GM12878 (cell line): ENCODE measurements around the gene CEACAM21.

Experiments used
- BACH1 ChIP-seq: fragments of 450-650 bp; IDR thresholded peaks from 2 replicates; pipeline ENCODE4 v1.6.1; 2017; ENCODE audit warnings: mild to moderate bottlenecking, borderline replicate concordance
- BHLHE40 ChIP-seq, 2 experiments: fragments of 450-650 bp in 1 of 2; IDR thresholded peaks; 2 replicates each; pipeline ENCODE4 v1.6.1; 2011 to 2017; ENCODE audit warnings: low read depth in 2 of 2, borderline replicate concordance in 1 of 2, improper control_type of control experiment in 1 of 2, low read length in 1 of 2, mild to moderate bottlenecking in 1 of 2
- CEBPB ChIP-seq, 2 experiments: fragments of 150-350 bp in 1 of 2; IDR thresholded peaks; 2 replicates each; pipeline ENCODE4 v1.6.1; 2012 to 2014; ENCODE audit warnings: low read depth in 2 of 2, low read length in 2 of 2, borderline replicate concordance in 1 of 2, inconsistent platforms in 1 of 2
- GABPA ChIP-seq: IDR thresholded peaks from 2 replicates; pipeline ENCODE4 v1.6.1; 2014; ENCODE audit warnings: antibody characterized with exemption, low read depth, mild to moderate bottlenecking, inconsistent platforms
- JUND ChIP-seq: IDR thresholded peaks from 2 replicates; pipeline ENCODE4 v1.6.1; 2012; ENCODE audit warnings: low read depth, mild to moderate bottlenecking, low read length, improper control_type of control experiment, moderate library complexity
- NR2C2 ChIP-seq: IDR thresholded peaks from 2 replicates; pipeline ENCODE4 v1.6.1; 2011; ENCODE audit warnings: borderline replicate concordance, low read depth; ENCODE audit not compliant: control insufficient read depth, insufficient read length
- SP1 ChIP-seq: IDR thresholded peaks from one replicate; pipeline ENCODE4 v1.6.1; 2011; ENCODE audit warnings: low read depth, low read length
- SRF ChIP-seq, 2 experiments: IDR thresholded peaks; 2 replicates each; pipeline ENCODE4 v1.6.1; 2011; ENCODE audit warnings: low read depth in 2 of 2, low read length in 2 of 2, mild to moderate bottlenecking in 1 of 2, moderate library complexity in 1 of 2
- ZZZ3 ChIP-seq: IDR thresholded peaks from 2 replicates; pipeline ENCODE4 v1.6.1; 2011; ENCODE audit warnings: low read depth; ENCODE audit not compliant: control insufficient read depth, insufficient read length
- TF ChIP-seq, protein P1 (sequence below), 3 experiments: IDR thresholded peaks in 2 of 3; conservative IDR thresholded peaks in 1 of 3; 2 replicates each; pipeline ENCODE4 v1.5.1; 2011; ENCODE audit warnings: low read depth in 3 of 3, low read length in 3 of 3, mild to moderate bottlenecking in 3 of 3, control low read depth in 2 of 3, moderate library complexity in 2 of 3, inconsistent platforms in 1 of 3, mixed read lengths in 1 of 3; ENCODE audit not compliant: control insufficient read depth in 2 of 3, insufficient read depth in 1 of 3; ENCODE audit errors: extremely low read depth in 1 of 3

DNA sequence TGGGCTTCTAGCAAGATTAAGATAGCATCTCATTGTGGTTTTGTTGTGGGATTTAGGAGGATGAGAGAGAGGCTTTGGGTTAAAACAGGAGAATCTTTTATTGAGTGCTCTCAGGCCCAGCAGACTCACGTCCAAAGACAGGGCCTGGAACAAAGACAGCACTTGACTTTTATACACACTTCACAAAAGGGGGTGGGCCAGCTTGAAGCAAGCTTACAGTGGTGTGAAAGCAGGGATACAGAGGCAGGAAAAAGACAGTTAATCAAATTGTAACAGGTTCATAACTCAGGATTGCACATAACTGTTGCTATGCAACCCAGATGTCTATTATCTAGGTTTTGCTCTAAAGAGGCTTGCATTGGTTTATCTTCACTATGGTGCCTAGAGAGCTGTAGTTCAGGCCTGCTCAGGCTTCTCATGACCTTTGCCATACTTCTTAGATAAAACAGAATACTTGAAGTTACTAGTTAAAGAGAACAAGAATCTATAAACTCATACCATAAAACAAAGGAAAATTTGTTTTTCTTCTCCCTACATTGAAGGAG is 42.2 kb upstream of the CEACAM21 start:
- TF ChIP-seq NR2C2: no peak
- TF ChIP-seq GABPA: no peak
- no peak for TF ChIP-seq SP1
- TF ChIP-seq JUND: no peak
- TF ChIP-seq, protein P1, sequence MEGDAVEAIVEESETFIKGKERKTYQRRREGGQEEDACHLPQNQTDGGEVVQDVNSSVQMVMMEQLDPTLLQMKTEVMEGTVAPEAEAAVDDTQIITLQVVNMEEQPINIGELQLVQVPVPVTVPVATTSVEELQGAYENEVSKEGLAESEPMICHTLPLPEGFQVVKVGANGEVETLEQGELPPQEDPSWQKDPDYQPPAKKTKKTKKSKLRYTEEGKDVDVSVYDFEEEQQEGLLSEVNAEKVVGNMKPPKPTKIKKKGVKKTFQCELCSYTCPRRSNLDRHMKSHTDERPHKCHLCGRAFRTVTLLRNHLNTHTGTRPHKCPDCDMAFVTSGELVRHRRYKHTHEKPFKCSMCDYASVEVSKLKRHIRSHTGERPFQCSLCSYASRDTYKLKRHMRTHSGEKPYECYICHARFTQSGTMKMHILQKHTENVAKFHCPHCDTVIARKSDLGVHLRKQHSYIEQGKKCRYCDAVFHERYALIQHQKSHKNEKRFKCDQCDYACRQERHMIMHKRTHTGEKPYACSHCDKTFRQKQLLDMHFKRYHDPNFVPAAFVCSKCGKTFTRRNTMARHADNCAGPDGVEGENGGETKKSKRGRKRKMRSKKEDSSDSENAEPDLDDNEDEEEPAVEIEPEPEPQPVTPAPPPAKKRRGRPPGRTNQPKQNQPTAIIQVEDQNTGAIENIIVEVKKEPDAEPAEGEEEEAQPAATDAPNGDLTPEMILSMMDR (IDR thresholded peaks at IDR 0.05 in 2 of 3, conservative IDR thresholded peaks at IDR 0.05 in 1 of 3; ENCODE audit: control insufficient read depth in 2 of 3, extremely low read depth in 1 of 3, insufficient read depth in 1 of 3, low read depth in 3 of 3, low read length in 3 of 3): no peak
- TF ChIP-seq BHLHE40 (IDR thresholded peaks at IDR 0.05; ENCODE audit: borderline replicate concordance in 1 of 2, low read depth in 2 of 2, low read length in 1 of 2): no peak
- TF ChIP-seq BACH1: no peak
- TF ChIP-seq ZZZ3: no peak
- no peak for TF ChIP-seq CEBPB (IDR thresholded peaks at IDR 0.05; ENCODE audit: borderline replicate concordance in 1 of 2, low read depth in 2 of 2, low read length in 2 of 2)
- TF ChIP-seq SRF (IDR thresholded peaks at IDR 0.05; ENCODE audit: low read depth in 2 of 2, low read length in 2 of 2): no peak
